ENCODE measurements around the gene APRT. TPM values are rescaled to one million over a fixed set of nuclear protein-coding genes. Genes with fewer than 3 reads are reported as not detected.
A peak's percentile ranks its signal among the peaks of the same experiment; 100 is the strongest.

Gene APRT
- total RNA-seq, 6 donors from 2014 or later = 76.5 to 147 (median 124) TPM

GRCh38 chr16:88838566-88838965 lies 26.8 kb upstream of the APRT start:
- Histone ChIP-seq H3K9me3 (no peaks in the 10 kb centered on the region), H3K27ac (no peak overlapping the region), H3K4me1 (no peaks in the 10 kb centered on the region), H3K4me3 (no peak overlapping the region), H3K36me3 (peaks cover 0 to 74% (median 50%) of the 10 kb centered on the region in 4 donors), H3K27me3 (no peaks in the 10 kb centered on the region)
- 90 to 91% methylated on average over 7 to 19 of the region's 19 CpGs for WGBS, 2 donors
- ATAC-seq (ENCODE audit: low FRiP score in 2 of 2) = no peak
- peak in 1 of 2 donors; percentile 41 for DNase-seq
- TF ChIP-seq EP300 (IDR thresholded peaks at IDR 0.05) (no peak), POLR2AphosphoS5 (IDR thresholded peaks at IDR 0.05) (no peak), CTCF (IDR thresholded peaks at IDR 0.05) (no peak), POLR2A (IDR thresholded peaks at IDR 0.05) (no peak)

- DNase-seq = peak in 1 of 2 donors; percentile 66
- Histone ChIP-seq H3K36me3 (peaks cover 0 to 66% (median 46%) of the 10 kb centered on the region in 4 donors), H3K27me3 (no peaks in the 10 kb centered on the region), H3K9me3 (no peaks in the 10 kb centered on the region), H3K27ac (no peak overlapping the region), H3K4me3 (no peak overlapping the region), H3K4me1 (no peaks in the 10 kb centered on the region)
- no peak for ATAC-seq (ENCODE audit: low FRiP score in 2 of 2)
- TF ChIP-seq EP300 (IDR thresholded peaks at IDR 0.05) = no peak
- no peak for TF ChIP-seq POLR2AphosphoS5 (IDR thresholded peaks at IDR 0.05)
- no peak for TF ChIP-seq CTCF (IDR thresholded peaks at IDR 0.05)
- TF ChIP-seq POLR2A (IDR thresholded peaks at IDR 0.05) = no peak
- WGBS, 2 donors = 94 to 96% methylated on average over 12 to 20 of the region's 20 CpGs
These were observed 26.1 kb upstream of the APRT start for GRCh38 chr16:88837806-88838205.

- WGBS, 2 donors = 92 to 93% methylated on average over 15 to 17 of the region's 17 CpGs
- H3K4me1 ChIP-seq = no peaks in the 10 kb centered on the region
These were observed 25.1 kb upstream of the APRT start for GRCh38 chr16:88836791-88837190.

GRCh38 chr16:88835818-88836217 lies 24.1 kb upstream of the APRT start:
- H3K27me3 ChIP-seq = no peaks in the 10 kb centered on the region
- DNase-seq (peak in 1 of 2 donors; percentile 73), ATAC-seq (ENCODE audit: low FRiP score in 2 of 2) (no peak)
- WGBS, 2 donors = 91 to 94% methylated on average over 14 to 26 of the region's 33 CpGs
- no peak overlapping the region for H3K4me3 ChIP-seq
- H3K36me3 ChIP-seq = peaks cover 0 to 51% (median 40%) of the 10 kb centered on the region in 4 donors
- no peaks in the 10 kb centered on the region for H3K4me1 ChIP-seq
- TF ChIP-seq POLR2A (IDR thresholded peaks at IDR 0.05) = no peak
- no peak for TF ChIP-seq EP300 (IDR thresholded peaks at IDR 0.05)
- no peak for TF ChIP-seq POLR2AphosphoS5 (IDR thresholded peaks at IDR 0.05)
- no peak for TF ChIP-seq CTCF (IDR thresholded peaks at IDR 0.05)
- peak overlapping the region in 1 of 4 donors; percentile 39 for H3K27ac ChIP-seq
- H3K9me3 ChIP-seq = no peaks in the 10 kb centered on the region

More at GRCh38 chr16:88836791-88837190, 25.1 kb upstream of the APRT start:
- no peaks in the 10 kb centered on the region for H3K9me3 ChIP-seq
- H3K36me3 ChIP-seq = peaks cover 0 to 56% (median 42%) of the 10 kb centered on the region in 4 donors
- no peaks in the 10 kb centered on the region for H3K27me3 ChIP-seq
- no peak overlapping the region for H3K27ac ChIP-seq
- ATAC-seq (ENCODE audit: low FRiP score in 2 of 2) (no peak), DNase-seq (peak in 1 of 2 donors; percentile 51)
- TF ChIP-seq EP300 (IDR thresholded peaks at IDR 0.05) (no peak), CTCF (IDR thresholded peaks at IDR 0.05) (no peak), POLR2AphosphoS5 (IDR thresholded peaks at IDR 0.05) (no peak), POLR2A (IDR thresholded peaks at IDR 0.05) (no peak)
- H3K4me3 ChIP-seq = no peak overlapping the region

GRCh38 chr16:88835383-88835782 lies 23.7 kb upstream of the APRT start:
- peak overlapping the region in 1 of 4 donors; percentile 39 for H3K27ac ChIP-seq
- peak in 1 of 2 donors; percentile 60 for ATAC-seq (ENCODE audit: low FRiP score in 2 of 2)
- WGBS, 2 donors = 86 to 91% methylated on average over 7 to 11 of the region's 11 CpGs

More at GRCh38 chr16:88835383-88835782, 23.7 kb upstream of the APRT start:
- DNase-seq = no peak
- H3K4me3 ChIP-seq = no peak overlapping the region
- no peak for TF ChIP-seq POLR2AphosphoS5 (IDR thresholded peaks at IDR 0.05)
- no peak for TF ChIP-seq CTCF (IDR thresholded peaks at IDR 0.05)
- no peak for TF ChIP-seq EP300 (IDR thresholded peaks at IDR 0.05)
- TF ChIP-seq POLR2A (IDR thresholded peaks at IDR 0.05) = no peak
- H3K4me1 ChIP-seq = no peaks in the 10 kb centered on the region
- peaks cover 0 to 47% (median 36%) of the 10 kb centered on the region in 4 donors for H3K36me3 ChIP-seq
- H3K9me3 ChIP-seq = no peaks in the 10 kb centered on the region
- H3K27me3 ChIP-seq = no peaks in the 10 kb centered on the region
